Head of caudate nucleus (tissue), 42 donors: ENCODE results near the gene PTPN22.
A peak's percentile ranks its signal among the peaks of the same experiment; 100 is the strongest.
"Not testable (repeated sequence)": the region's sequence is repeated elsewhere in the genome, so short reads cannot be mapped to it uniquely, and the experiment has no call there.

Experiments used
- DNase-seq, 42 donors: peaks; one replicate each; pipeline versions ENCODE4 v3.0.0 to v3.0.0-alpha.2; 2020 to 2021; ENCODE audit warnings: mixed read lengths in 7 of 42
- intact Hi-C: fragments of 100-400 bp; cut with DNase I; formaldehyde crosslinking; loops from one replicate; pipeline ENCODE4 v1.15.0; 2022

The PTPN22 gene

DNA sequence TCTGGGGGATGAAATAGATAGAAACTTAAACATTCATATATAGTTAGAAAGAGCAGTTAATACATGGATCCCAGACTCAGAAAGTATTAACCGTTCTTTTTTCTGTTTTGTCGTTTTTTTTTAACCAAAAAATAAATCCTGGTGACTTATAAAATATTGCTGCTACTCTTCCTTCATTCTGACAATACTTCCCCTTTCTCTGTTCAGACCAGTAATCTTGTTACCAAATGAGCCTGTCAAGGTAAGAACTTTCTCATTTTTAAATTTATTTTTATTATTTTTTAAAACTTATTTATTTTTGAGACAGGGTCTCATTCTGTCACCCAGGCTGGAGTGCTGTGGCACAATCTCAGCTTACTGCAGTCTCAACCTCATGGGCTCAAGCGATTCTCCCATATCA is 13.7 kb downstream of the PTPN22 start:
- DNase-seq: no peak
- intact Hi-C loops: no loop called here

DNA sequence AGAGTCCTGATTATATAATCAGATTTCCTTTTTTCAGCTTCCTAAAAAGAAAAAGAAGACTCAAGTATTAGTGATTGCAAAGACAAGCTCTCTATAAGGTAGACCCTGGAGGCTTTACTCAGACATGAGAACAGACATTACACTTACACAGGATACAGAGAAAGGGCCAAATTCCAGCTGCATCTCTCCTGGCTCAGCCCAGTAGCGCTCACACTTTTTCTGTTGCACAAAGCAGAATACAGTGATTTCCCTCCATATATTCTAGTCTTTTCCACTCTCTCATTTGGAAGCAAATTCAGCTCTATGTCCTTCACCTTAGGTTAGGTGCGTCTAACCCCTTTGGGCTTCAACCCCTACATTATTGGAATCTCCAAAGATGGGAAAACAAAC is 15.1 kb downstream of the PTPN22 start:
- intact Hi-C loops: no loop called here
- no peak for DNase-seq

DNA sequence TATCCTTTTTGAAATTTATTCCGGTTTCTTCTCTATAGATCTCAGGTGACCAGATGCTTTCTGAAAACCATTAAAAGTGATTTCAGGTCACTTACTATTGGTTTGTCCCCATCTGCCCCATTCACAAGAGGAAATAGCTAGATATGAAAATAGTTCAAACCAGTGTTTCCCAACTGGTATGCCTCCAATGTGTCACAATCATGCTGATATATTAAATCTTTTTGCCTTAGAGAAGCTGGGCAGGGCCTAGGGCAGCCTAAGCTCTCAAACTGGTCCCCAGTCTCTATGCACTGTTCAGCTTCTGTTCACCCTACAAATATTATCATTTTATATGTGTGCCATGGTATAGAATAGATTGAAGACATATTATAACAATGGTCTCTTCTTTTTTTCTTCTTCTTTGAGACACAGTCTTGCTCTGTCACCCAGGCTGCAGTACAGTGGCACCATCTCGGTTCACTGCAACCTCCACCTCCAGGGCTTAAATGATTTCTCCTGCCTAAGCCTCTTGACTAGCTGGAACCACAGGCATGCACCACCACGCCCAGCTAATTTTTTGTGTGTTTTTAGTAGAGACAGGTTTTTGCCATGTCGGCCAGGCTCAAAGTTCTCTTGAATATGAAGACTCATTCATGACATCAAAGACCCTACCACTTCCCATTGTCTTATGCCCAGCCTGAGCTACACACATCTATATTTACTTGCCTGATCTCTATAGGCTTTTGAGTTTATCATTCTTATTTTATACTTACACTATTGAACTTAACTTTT is 15.7 kb downstream of the PTPN22 start:
- intact Hi-C loops: no loop called here
- DNase-seq: no peak

DNA sequence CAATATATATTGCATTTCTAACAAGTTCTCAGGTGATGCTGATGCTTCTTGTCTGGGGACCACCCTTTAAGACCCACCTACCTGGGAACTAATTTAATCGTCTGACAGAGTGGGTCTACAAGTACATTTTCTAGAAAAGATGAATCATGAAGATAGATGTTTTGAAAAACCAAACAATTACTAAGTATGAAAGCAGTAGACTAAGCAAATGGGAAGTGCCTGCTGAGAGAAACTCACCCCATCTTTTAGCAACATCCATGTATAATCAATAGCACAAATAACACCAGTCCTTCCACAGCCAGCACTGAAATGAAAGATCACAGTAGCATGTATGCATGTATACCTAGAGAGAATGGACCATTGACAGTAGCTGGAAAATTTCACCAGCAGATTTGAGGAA is 17.3 kb downstream of the PTPN22 start:
- intact Hi-C loops: no loop called here
- no peak for DNase-seq

DNA sequence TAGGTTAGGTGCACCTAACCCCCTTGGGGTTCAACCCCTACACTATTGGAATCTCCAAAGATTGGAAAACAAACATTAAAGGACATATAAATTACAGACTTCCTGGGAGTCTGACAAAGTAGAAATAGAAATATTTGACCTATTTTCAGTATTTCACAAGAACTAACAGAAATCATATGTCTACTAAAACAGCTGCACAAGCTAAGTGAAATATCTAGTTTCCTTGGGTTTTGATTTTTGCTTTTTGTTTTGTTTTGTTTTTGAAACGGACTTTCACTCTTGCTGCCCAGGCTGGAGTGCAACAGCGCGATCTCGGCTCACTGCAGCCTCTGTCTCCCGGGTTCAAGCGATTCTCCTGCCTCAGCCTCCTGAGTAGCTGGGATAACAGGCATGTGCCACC is 18.8 kb downstream of the PTPN22 start:
- DNase-seq, intact Hi-C loops: not testable (repeated sequence)

DNA sequence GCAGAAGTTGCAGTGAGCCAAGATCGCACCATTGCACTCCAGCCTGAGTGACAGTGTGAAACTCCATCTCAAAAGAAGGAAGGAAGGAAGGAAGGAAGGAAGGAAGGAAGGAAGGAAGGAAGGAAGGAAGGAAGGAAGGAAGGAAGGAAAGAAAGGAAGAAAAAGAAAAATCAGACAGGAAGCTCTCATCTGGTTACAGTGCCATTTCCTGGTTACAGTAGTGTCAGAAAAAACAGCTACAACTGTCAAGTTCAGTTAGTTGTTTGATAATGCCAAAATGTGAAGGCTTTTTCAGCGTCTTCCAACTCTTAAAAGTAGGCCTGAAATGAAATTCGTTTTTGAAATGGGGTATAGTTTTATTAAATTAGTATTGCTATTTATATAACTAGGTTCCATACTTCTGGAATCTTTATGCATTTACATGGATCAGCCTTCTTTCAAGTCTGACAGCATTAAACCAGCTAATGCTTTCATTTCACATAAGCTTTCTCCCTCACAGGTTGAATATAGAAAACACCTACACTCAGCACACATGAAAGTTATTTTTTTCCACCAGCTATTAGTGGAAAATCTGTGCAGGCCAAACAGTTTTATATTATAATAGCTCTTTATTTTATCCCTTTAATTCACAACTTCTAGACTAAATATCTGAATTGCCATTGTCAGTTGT is 21.2 kb downstream of the PTPN22 start:
- no peak for DNase-seq
- intact Hi-C loops: no loop called here

DNA sequence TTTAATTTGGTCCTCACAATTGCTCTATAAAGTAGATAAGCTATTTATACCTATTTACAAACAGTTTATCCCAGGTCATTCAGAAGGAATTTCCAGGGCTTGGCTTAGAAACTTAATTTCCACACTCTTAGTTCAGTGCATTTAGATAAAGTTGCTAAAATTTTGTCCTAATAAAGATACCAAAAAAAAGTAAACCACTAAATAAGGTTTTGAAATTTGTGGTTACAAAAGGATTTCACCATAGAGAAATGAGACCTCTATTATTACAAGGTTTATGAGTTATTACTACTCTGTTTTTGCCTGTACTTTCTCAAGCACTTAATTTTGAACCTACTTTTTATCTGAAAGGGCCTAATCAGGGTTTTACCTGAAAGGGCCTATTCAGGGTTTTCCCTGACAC is 22.4 kb downstream of the PTPN22 start:
- intact Hi-C loops: no loop called here

DNA sequence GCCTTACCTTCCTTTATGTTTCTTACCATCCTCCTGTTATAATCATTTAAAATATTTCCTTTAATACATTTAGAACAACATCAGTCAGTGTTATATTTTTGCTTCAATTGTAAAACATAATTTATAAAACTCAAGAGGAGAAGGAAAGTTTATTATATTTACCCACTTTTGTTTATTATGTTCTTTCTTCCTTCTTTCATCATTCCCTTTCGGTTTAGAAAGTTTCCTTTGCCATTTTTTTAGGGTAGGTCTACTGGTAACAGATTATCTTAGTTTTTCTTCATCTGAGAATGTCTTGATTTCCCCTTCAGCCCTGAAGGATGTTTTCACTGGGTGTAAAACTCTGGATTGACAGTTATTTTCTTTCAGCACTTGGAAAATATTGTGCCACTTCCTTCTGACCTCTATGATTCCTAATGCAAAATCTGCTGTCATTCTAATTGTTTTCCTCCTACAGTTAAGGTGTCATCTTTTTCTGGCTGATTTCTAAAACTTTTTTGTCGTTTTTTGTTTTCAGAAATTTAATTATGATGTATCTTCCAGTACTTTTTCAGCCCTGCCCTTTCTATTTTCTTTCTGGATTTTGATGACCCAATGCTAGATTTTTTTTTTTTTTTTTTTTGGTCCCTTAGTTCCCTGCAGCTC is 25.0 kb downstream of the PTPN22 start:
- intact Hi-C loops: no loop called here
- DNase-seq: no peak

More for the DNA sequence above, 22.4 kb downstream of the PTPN22 start:
- DNase-seq: no peak

DNA sequence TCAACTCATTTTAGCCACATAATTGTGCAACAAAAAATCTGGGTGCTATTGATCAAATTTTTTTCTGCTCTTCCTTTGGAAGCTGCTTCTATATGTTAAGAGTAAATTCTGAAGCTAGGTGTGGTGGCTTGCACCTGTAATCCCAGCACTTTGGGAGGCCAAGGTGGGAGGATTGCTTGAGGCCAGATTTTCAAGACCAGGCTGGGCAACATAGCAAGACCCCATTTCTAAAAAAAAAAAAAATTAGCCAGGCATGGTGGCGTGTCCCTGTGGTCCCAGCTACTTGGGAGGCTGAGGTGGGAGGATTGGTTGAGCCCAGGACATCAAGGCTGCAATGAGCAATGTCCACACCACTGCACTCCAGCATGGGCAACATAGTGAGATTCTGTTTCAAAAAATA is 35.0 kb downstream of the PTPN22 start:
- intact Hi-C loops: no loop called here
- DNase-seq: no peak

DNA sequence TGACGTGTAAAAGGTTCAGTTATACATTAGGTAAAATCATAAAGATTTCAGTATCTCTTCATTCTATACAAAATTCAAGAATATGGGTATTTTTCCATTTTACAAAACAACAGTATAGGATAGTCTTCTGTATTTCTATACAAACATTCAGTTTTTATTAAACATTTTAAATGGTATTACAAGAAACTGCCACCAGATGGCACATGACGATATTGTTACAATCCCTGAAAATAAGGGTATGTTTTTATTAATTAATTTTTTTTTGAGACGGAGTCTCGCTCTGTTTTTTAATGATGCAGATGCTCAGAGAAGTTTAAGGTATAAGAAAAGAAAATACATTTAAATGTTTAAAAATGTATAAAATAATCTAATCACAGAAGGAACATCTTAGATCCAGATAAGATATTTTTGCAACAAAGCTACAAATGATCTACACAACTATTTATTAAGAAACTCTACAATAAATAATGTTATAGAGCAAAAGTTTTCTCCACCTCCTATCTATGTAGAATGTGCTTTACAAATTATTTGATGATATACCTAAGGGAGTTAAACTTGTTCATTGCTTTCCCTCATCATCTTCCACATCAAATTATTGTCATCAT is 35.7 kb downstream of the PTPN22 start:
- DNase-seq: peak in 6 of 42 donors; percentile 7 to 67 (median 24)
- intact Hi-C loops: no loop called here

DNA sequence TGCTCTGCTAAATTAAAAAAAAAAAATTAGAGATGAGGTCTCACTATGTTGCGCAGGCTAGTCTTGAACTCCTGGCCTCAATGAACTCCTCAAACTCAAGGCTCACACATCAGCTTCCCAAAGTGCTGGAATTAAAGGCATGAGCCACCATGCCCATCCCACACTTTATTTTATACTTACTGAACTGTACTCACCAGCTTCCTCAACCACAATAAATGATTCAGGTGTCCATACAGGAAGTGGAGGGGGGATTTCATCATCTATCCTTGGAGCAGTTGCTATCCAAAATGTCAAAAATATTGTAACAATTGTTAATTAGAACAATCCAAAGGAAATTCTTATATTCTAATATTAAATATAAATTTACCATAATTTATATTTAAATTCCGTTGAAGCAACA is 36.8 kb downstream of the PTPN22 start:
- DNase-seq: no peak
- intact Hi-C loops: no loop called here

DNA sequence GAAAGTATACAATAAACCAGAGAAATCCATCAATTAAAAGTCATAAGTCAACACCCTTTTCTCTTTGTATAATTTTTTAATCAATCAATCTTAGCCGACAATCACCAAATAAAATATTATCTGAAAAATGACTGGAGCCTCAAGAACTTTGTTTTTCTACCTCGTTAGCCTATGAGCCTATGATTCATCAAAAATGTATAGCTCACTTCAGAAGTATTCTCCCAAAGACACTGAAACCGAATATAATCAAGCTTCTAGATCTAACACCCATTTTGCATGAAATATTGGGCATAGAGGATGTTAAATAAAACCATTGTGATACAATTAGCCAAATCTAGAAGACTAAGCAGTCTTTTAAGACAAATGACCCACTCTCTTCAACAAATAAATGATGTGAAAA is 41.5 kb downstream of the PTPN22 start:
- no peak for DNase-seq
- intact Hi-C loops: no loop called here

DNA sequence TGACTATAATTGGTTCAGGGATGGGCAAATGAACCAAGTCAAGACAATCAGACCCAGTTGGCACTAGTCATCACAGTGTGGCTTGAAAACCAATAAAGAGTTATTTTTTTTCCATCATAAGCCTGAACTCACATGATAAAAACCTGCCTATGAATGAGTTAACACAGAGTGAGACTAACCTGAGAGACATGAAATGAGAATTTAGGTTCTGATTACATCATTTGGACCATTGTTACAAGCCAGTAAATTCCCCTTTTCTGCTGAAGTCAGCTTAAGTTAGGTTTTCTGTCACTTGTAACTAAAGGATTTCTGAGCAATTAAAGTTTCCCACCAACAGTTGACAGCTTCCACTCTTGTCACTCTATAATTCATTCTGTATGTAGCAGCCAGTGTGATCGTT is 49.6 kb downstream of the PTPN22 start:
- intact Hi-C loops: no loop called here
- no peak for DNase-seq

DNA sequence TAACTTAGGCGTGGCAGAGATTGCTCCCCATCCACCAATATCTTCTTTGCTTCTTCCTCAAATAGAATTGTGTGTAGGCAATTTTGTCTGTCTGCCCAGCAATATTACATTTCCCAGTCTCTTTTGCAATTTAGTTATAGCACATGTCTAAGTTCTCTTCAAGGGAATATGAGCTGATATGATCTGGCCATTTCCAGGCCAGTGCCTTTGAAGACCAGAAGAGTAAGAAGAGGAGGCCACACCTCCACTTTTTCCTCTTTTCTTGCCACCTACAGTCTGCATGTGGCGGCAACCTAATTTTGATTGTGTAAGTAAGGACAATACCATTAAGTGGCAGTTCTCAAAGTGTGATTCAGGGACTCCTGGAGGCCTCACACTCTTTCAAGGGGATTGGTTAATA is 52.9 kb downstream of the PTPN22 start:
- no peak for DNase-seq

DNA sequence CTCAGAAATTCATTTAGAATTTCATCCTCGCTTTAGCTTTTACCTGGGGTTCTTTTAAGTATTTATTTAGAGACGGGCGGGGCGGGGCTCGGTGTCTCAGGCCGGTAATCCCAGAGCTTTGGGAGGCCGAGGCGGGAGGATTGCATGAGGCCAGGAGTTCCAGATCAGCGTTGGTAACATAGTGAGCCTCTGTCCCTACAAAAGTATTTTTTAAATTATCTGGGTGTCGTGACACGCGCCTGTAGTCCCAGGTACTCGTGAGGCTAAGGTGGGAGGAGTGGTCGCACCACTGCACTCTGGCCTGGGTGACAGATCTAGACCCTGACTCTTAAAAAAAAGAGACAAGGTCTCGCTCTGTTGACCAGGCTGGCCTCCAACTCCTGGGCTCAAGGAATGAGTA is 58.3 kb downstream of the PTPN22 start:
- DNase-seq: no peak
- intact Hi-C loops: loop anchor here (5.0 kb wide), 2 partner anchors 56 to 94 kb away; partner anchors contain the start of genes DCLRE1B and PHTF1

More for the DNA sequence above, 52.9 kb downstream of the PTPN22 start:
- intact Hi-C loops: no loop called here

DNA sequence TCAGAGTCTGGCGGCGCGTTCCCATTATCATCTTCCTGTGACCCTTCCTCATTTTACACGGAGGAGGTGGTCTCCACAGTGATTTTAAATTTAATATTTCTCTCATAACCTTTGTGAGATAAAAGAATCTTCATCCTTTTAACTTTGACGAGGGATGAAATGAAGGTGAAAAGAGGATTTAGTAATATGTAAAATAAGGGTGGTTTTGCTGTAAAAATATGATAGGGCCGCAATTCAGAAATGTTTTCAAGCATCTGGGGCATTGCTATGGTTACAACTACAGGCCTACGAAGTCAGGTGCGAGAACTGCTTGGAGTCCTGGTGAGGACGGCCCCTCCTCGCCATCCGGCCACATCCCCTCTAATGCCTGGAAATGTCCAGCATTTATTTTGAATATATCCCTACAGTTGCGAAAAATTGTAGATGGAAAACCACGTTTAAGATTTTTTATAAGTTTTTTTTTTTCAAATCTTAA is 58.8 kb downstream of the PTPN22 start:
- intact Hi-C loops: loop anchor here (5.0 kb wide), 2 partner anchors 55 to 95 kb away; partner anchors contain the start of genes DCLRE1B and PHTF1
- peak in 30 of 42 donors; percentile 8 to 67 (median 28) for DNase-seq

DNA sequence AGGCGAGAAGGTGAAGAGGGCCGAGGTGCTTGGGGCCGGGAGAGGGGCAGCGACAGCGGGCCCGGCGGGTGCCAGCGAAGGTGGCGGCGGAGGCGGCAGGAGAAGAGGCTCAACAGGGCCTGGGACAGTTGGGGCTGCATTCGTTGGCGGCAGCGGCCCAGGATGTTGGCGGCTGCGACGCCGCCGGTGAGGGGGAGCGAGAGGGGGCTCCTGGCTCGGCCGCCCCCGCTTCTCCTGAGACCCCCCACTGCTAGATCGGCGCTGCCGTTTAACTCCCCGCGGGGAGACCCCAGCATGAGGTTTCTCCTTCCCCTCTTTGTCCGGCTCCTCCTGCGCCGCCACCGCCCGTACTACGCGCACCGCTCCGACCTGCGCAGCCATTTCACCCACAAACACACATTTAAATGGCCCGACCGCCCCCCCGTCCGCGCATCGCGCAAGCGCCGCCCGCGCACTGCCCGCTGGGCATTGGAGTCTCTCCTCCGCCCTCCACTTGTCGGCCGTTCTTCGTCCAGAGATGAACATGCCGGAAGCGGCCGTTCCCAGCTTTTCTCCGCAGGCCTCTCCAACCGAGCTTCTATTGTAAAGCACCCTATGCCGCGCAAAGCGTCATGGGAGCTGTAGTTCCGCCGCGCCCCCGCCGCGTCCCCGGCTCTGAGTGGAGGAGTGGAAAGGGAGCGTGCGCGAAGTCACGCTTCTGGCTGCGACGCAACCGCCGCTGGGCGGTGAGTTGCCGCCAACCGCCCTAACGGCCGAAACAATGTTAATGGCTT is 59.4 kb downstream of the PTPN22 start, which contains the start of gene RSBN1:
RSBN1 (minus strand) TSS at position 589 of the 773 bp plus-strand sequence; CDS start at position 525, 64 bp downstream.
- intact Hi-C loops: loop anchor here (5.0 kb wide), 2 partner anchors 55 to 95 kb away; partner anchors contain the start of genes DCLRE1B and PHTF1
- DNase-seq: peak; percentile 97 to 100 (median 99)

DNA sequence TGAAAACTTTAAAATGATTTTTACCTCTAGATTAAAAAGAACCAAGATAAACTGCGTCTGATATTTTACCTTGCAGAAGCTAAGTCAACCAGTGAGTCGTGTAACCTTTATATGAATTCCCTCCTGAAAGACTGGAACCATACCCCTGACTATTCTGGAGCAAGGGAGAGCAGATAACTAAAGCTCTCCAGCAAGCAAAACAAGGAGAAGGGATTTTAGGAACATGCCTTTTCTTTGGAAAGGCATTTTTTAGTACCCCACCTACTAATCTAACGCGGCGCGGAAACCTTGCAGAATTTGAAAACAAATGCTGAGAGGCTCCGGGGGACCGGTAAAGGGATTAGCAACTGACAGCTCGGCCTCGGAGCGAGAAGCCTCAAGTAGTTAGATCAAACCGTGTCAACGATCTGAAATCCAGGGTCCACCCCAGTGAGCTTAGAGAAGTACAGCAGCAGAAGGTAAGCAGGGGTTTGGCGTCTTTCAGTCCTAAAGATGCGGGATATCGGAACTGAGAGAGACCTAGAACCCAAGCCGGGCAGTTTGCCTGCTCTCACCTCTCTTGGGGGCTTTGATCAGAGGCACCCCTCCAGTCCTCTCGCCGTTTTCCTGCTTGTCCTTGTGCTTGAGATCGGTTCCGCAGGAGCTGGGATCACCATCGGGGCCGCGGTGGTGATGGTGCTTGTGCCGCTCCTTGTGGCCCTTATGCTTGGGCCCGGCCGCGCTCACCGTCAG is 60.2 kb downstream of the PTPN22 start:
- intact Hi-C loops: loop anchor here (5.0 kb wide), 2 partner anchors 54 to 96 kb away; partner anchors contain the start of genes DCLRE1B and PHTF1
- peak in 34 of 42 donors; percentile 8 to 72 (median 32) for DNase-seq
